Measurements from ENCODE around the gene DNAJC7.

GRCh38 chr17:42018339-42018738 is 1.1 kb upstream of the DNAJC7 start:
- TF ChIP-seq CTCF (conservative IDR thresholded peaks at IDR 0.05; ENCODE audit: low read depth, low read length) (no peak), EZH2 (IDR thresholded peaks at IDR 0.05; ENCODE audit: borderline replicate concordance, low read depth, low read length, poor library complexity, severe bottlenecking) (no peak)

Measured in A673 (cell line).